ENCODE data around the gene ZNF423.

DNA sequence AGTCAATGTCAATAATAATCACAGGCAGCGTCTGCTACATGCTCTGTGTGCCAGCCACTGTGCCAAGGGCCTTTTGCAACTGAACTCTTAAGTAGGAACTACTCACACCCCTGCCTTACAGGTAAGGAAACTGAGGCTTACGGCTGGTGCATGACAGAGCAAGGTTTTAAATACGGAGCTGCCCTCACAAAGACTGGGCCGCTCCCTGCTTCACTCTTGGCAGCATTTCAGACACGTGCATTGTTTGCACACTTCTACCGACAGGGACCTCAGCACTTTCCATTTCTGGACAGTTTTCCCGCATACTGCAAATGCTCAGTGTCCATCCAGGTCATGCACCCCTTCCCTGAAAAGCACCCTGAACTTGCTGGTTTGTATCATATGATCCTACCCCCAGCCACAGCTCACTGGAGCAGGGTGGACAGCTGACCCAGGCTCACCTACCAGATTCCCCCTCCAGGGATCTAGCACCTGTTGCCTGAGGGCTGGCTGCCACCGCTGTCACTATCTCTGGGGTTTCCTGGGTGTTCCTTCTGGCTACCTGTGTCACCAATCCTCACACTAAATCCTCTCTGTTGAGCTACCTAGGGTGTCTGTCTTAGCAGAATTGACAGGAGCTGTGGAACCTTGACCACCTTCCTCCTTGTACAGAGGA, 339.4 kb downstream of the ZNF423 start:
- TF ChIP-seq POLR2A (IDR thresholded peaks at IDR 0.05) (no peak), CTCF (IDR thresholded peaks at IDR 0.05 in 8 of 11, conservative IDR thresholded peaks at IDR 0.05 in 3 of 11) (no peak), POLR2AphosphoS5 (IDR thresholded peaks at IDR 0.05) (no peak)
